GM23338 (cell line): ENCODE data around the gene MORC2.

Source experiments
- CREB1 ChIP-seq: fragments of 250-450 bp; sonication (Bioruptor Pico); IDR thresholded peaks from 2 replicates; pipeline ENCODE4 v1.5.0; 2020; ENCODE audit warnings: low read depth, mild to moderate bottlenecking, moderate library complexity
- ETS1 ChIP-seq: IDR thresholded peaks from 2 replicates; pipeline ENCODE4 v1.6.1; 2016; ENCODE audit warnings: antibody characterized with exemption
- EZH2 ChIP-seq: fragments of 200-600 bp; sonication (generic); IDR thresholded peaks from one replicate; pipeline ENCODE4 v1.8.0; 2017; ENCODE audit warnings: antibody characterized with exemption, mild to moderate bottlenecking, low read depth; ENCODE audit not compliant: unreplicated experiment
- EZH2phosphoT487 ChIP-seq: fragments of 200-600 bp; sonication (generic); IDR thresholded peaks from one replicate; pipeline ENCODE4 v1.8.1; 2018; ENCODE audit warnings: antibody characterized with exemption; ENCODE audit not compliant: unreplicated experiment
- JUNB ChIP-seq: IDR thresholded peaks from one replicate; pipeline ENCODE4 v1.6.1; 2016; ENCODE audit warnings: antibody characterized with exemption; ENCODE audit not compliant: unreplicated experiment
- POLR2AphosphoS5 ChIP-seq: IDR thresholded peaks from 2 replicates; pipeline ENCODE4 v1.6.1; 2016; ENCODE audit warnings: antibody characterized with exemption, low read depth
- REST ChIP-seq: IDR thresholded peaks from one replicate; pipeline ENCODE4 v1.6.1; 2018; ENCODE audit warnings: antibody characterized with exemption; ENCODE audit not compliant: unreplicated experiment
- STAT1 ChIP-seq: IDR thresholded peaks from one replicate; pipeline ENCODE4 v1.6.1; 2016; ENCODE audit warnings: antibody characterized with exemption; ENCODE audit not compliant: unreplicated experiment
- ZNF114 ChIP-seq: fragments of 250-450 bp; sonication (Bioruptor Pico); IDR thresholded peaks from 2 replicates; pipeline ENCODE4 v1.5.0; 2020; ENCODE audit warnings: mild to moderate bottlenecking, moderate library complexity
- ZNF331 ChIP-seq: fragments of 250-450 bp; sonication (Bioruptor Pico); IDR thresholded peaks from 2 replicates; pipeline ENCODE4 v1.5.0; 2020; ENCODE audit warnings: low read depth, mild to moderate bottlenecking, moderate library complexity
- TF ChIP-seq, protein P1 (sequence below), 2 experiments: fragments of 200-600 bp in 1 of 2; sonication (generic) in 1 of 2; conservative IDR thresholded peaks; 2 replicates each; pipeline versions ENCODE4 v1.5.1 to v1.6.1; 2016 to 2017; ENCODE audit warnings: antibody characterized with exemption in 2 of 2, low read depth in 2 of 2, mild to moderate bottlenecking in 2 of 2, moderate library complexity in 1 of 2

DNA sequence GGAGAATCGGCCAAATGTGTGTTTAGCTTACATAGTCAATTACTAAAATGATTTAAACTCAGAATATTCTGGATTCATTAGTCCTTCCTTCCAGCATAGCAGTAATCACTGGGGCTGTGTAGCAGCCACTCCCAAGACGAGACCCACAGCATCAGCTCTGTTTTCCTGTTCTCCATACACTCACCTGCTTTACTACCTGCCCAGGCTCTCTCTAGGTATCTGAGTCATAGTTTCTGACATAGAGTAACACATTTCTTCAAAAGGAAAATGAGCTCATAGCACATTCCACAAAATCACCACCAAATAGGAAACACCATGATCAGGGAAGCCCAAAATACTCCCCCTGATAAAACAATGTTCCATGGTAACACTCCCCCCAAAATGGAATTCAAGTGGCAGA is 22.9 kb downstream of the MORC2 start:
- no peak for TF ChIP-seq EZH2
- no peak for TF ChIP-seq REST
- TF ChIP-seq, protein P1, sequence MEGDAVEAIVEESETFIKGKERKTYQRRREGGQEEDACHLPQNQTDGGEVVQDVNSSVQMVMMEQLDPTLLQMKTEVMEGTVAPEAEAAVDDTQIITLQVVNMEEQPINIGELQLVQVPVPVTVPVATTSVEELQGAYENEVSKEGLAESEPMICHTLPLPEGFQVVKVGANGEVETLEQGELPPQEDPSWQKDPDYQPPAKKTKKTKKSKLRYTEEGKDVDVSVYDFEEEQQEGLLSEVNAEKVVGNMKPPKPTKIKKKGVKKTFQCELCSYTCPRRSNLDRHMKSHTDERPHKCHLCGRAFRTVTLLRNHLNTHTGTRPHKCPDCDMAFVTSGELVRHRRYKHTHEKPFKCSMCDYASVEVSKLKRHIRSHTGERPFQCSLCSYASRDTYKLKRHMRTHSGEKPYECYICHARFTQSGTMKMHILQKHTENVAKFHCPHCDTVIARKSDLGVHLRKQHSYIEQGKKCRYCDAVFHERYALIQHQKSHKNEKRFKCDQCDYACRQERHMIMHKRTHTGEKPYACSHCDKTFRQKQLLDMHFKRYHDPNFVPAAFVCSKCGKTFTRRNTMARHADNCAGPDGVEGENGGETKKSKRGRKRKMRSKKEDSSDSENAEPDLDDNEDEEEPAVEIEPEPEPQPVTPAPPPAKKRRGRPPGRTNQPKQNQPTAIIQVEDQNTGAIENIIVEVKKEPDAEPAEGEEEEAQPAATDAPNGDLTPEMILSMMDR (conservative IDR thresholded peaks at IDR 0.05; ENCODE audit: low read depth in 2 of 2): no peak
- no peak for TF ChIP-seq POLR2AphosphoS5
- TF ChIP-seq EZH2phosphoT487: no peak
- no peak for TF ChIP-seq ZNF331 (CRISPR knock-in tag)
- no peak for TF ChIP-seq JUNB
- TF ChIP-seq CREB1 (CRISPR knock-in tag): no peak
- no peak for TF ChIP-seq ZNF114 (CRISPR knock-in tag)
- no peak for TF ChIP-seq STAT1
- TF ChIP-seq ETS1: no peak
